MM.1S (cell line): ENCODE measurements around the gene RHOU.

Source experiments
- CTCF ChIP-seq: fragments of 300-600 bp; sonication (generic); IDR thresholded peaks from 2 replicates; pipeline ENCODE4 v1.5.1; 2016; ENCODE audit warnings: antibody characterized with exemption, low read length, mixed read lengths
- EZH2 ChIP-seq: fragments of 300-600 bp; sonication (generic); optimal IDR thresholded peaks from 2 replicates; pipeline ENCODE3; 2017; ENCODE audit warnings: low read depth, mild to moderate bottlenecking, antibody characterized with exemption, low read length, mixed read lengths

DNA sequence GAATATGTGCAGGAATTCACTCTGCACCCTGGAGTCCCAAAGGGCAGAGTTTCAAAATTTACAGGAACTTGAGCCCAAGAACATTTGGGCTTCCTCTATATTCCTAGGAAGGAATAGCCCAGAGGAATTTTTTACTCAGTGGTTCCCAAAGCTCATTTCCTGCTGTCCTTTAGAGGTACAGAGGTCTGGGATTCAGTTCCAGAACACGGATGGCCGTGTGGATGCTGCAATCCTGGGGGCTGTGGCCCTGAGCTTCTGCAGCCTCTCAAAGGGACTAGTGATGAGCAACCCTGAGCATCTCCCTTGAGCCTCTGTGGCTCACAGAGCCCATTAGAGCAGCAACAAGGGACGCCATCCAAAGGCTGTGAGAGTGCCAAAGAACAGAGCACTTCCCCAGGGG, 10.1 kb upstream of the RHOU start:
- TF ChIP-seq CTCF: no peak
- no peak for TF ChIP-seq EZH2
